ENCODE results near the gene LOXL4.

Gene LOXL4

DNA sequence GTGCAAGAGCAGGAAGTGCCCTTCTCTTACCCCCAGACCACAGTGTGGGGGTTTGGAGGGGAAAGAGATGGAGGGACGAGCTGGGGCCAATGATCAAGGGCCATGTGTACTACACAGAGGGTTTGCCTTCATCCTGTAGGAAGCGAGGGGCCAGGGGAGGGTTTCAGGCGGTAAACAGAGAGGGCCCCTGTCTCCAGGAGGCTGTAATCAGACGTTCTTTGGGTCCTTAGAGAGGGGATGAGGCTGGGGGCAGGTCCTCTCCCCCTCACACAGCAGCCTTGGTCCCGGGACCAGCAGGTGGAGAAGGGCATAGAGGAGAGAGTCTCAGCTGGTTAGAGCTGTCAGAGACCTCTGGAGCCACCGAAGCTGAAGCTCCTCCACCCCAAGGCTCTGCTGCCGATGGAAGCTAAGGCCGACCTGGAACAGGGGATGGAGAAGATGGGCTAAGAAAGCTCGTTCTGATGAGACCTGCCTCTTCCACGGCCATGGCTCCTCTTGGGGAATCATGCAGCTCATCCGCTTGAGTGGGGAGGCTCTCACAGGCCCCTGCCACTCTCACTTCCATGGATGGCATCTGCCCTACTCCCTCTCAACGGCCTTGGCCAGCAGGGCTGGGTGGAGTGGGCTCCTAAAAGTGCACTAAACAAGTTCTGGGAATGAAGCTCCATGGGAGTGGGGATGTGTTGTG is 3.5 kb downstream of the LOXL4 start:
- no peak for DNase-seq (ENCODE audit: low read depth)

DNA sequence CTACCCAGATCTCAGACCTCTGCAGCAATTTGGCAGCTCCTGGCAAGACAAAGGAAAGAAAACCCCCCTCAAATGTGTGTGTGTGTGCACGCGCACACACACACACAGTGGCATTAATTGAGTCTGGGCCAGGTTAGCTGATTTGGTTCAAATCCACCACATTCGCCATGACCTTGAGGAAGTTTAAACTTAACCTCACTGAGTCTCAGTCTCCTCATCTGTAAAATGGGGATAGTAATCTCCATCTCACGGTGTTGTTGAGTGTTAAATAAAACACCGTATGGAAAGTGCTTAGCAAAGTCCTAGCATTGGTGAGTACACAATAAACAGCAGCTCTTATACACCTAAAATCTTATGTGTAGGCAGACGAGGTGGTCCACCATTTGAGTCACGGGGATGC is 4.9 kb downstream of the LOXL4 start:
- no peak for DNase-seq (ENCODE audit: low read depth)

DNA sequence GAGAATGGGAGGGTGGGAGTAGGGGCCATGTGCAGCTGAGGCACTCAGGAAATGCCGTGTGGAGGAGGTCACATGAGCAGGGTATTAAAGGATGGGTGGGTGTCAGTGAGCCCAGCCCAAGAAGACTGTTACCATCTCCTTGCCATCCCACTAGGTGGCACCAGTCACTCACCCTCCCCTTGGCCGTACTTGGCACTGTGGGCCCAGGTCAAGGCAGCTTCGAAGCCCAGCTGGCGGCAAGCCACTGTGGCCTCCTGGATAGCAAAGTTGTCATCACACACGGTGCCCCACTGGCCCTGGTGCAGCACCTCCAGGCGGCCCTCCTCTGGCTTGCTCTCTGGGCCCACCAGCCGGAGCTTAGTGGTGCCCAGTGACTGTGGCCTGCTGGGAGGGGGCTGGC is 5.4 kb downstream of the LOXL4 start:
- DNase-seq (ENCODE audit: low read depth): no peak

DNA sequence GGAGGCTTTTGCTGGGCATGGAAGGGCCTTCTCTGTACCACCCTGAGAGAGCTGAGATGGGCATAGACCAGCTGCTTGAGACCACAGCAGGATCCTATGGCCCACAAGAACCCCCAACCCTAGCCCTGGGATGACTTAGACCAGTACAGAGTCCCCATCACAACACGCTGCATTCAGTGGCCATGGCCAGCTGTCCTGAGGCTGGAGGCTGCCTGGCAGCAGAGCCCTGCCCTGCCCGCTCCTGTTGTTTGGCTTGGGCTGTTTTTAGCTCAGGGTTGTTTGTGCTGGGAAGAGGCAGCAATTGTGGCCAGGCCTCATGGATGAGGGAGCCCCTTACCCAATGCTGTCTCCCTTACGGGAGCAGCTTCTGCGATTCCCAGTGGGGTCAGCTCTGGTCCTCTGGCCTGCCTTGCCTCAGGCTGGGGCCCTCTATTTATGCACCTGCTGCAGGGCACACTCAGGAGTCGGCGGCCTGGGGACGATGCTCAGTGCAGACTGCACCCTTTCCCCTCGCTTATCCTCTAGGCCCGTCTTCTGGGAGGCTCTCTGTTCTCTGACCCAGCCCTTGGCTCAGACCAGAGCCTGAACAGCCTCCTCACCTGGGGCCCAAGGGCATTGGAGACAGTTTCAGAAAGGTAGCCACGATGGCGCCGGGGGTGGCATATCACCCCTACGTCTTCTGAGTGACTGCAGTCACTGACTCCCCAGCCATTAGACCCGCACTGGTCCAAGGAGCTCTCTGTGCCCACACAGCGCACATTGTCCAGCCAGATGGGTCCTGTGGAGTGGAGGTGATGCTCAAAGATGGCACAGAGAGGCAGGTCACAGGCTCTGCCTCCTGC is 6.3 kb downstream of the LOXL4 start:
- no peak for DNase-seq (ENCODE audit: low read depth)

DNA sequence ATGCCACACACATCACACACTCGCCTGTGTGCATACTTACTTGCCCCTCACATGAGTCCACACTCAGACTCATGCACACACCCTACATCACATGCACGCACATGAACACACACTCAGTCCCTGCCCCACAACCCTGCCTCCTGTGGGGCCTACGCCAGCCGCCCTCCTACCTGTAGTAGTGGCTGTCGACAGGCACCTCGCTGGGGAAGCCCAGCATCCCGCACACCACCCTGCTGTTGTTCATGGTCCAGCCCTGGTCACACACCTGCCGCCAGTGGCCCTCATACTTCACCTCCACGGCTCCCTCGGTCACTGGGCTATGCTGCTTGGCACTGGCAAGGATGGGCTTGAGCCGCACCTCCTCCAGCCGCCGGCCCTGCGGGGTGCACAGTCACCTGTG is 7.2 kb downstream of the LOXL4 start:
- no peak for DNase-seq (ENCODE audit: low read depth)

DNA sequence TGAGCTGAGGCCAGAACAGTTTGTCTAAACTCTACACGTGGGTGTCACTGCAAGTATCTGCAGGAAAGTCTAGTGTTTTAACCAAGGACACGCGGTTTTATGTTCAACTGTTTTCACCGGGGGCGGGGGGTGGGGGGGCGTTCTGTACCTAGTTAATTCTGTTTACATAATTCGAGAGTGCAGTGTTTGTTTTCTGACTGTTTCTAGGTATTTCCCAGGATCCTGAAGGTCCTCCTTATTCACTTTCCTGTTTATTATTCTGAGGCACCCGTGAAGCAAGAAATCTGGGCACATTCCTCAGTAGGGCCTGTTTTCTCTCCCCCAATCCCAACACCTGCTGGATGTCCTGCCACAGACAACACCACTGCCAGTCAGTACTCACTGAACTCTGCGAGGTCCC is 7.6 kb downstream of the LOXL4 start:
- no peak for DNase-seq (ENCODE audit: low read depth)

DNA sequence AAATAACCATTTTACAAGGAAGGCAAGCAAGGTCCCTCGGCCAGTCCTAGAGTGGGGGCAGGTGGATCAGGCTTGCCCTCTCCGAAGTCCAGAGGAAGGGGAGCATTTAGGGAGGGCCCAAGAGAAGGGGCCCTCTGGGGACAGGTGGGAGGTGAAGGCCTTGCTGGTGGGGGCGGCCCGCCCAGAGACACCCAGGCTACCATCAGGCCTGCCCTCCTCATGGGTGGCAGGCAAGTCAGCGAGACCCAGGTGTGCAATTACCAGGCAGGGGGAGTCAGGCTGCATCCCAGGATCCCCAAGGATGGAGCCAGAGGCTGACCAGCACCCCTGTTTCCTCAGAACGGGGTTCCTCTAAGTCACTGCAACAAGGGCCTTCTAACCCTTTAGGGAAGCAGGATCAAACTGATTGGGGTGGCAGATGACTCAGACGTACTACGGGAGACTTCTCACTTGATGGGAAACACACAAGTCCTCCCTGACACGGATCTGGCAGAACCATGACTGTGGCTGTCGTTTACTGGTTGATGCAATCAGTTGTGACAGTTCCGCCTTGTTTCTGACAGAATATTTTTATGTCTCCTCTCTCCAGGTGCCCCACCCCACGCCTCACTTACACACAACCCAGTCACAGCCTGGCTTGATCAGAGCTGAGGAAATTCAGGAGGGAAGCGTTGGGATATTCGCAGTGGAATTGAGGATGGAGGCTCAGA is 8.2 kb downstream of the LOXL4 start:
- DNase-seq (ENCODE audit: low read depth): no peak

DNA sequence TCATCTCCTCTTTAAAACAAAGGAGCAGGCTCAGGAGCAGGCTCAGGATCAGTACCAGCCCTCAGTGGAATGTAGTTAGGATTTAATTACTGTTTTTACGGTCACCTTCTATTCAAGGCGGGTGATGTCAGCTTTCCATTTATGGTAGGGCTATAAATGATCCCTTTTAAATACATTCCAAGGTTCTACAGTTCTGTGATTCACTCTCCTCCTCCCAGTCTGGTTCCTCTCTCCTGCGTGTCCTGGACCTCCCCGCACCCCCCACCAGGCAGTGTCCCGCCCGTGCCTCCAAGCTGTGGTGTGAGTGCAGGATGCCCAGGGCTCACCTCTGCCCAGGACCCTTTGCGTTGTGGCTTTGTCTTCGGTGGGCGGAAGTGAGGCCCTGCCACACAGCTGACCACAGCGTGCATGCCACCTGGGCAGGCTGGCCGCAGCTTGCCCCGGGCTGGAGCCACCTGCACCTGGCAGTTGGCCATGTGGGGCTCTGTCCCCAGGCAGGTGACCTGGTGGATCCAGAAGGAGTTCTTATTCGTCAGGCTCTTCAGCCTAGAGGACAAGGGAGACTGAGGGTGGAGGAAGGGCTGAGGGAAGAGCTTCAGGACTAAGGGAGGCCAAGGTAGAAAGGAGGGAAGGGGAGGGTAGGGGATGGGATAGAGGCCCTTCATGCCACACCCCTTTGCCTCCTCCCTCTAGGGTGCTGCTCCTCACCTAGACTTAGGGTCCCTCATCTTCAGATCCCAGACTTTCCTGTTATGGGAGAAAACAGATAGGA is 9.1 kb downstream of the LOXL4 start:
- DNase-seq (ENCODE audit: low read depth): no peak

DNA sequence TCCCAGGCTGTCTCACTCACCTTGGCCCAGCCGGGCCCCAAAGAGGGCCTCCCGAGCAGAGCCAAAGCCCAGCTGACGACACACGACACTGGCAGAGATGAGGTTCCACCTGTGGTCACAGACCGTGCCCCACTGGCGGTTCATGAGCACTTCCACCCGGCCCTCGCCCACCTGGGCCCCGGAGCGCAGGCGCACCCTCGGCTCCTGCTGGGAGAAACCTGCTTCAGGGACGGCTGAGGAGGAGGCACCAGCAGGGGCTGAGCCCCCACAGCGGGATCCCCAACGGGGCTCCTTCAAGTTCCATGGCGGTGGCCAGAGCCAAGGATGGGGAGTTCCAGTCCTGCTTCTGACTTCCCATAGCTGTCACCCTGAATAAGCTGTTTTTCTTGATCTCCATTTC is 10.0 kb downstream of the LOXL4 start:
- DNase-seq (ENCODE audit: low read depth): no peak

DNA sequence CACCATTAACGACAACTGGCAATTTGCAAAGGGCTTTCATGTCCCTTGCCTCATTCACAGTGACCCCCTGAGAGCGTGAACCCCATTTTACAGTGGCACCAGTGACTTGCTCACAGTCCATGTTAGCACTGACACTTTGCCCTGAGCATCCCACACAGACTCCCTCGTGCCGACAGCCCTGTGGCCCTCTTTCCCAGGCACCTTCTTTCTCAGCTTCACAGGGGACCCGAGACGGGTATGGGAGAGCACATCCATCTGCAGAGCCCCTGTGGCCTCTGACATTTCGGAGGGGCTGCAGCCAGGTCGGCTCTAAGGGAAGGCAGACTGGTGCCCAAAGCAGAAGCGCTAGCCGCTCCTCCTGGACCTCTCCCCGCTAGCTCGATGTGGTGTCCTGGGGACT is 10.8 kb downstream of the LOXL4 start:
- DNase-seq (ENCODE audit: low read depth): no peak

DNA sequence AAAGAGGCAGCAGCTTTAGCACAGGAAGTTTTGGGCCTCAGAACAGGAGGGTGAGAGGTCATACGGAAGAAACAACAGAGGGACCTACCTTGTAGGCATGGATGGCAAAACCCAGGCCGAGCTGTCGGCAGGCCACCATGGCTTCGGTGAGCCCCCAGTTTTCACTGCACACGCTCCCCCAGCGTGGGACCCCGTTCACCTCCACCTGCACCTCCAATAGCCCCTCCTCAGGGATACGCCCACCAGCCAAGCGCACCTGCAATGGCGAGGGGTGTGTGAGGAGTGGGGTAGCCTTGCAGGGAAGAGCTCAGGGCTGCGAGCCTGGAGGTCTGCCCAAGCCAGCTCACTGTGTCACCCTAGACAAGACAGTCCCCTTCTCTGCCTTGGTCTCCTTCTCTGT is 11.3 kb downstream of the LOXL4 start:
- no peak for DNase-seq (ENCODE audit: low read depth)

DNA sequence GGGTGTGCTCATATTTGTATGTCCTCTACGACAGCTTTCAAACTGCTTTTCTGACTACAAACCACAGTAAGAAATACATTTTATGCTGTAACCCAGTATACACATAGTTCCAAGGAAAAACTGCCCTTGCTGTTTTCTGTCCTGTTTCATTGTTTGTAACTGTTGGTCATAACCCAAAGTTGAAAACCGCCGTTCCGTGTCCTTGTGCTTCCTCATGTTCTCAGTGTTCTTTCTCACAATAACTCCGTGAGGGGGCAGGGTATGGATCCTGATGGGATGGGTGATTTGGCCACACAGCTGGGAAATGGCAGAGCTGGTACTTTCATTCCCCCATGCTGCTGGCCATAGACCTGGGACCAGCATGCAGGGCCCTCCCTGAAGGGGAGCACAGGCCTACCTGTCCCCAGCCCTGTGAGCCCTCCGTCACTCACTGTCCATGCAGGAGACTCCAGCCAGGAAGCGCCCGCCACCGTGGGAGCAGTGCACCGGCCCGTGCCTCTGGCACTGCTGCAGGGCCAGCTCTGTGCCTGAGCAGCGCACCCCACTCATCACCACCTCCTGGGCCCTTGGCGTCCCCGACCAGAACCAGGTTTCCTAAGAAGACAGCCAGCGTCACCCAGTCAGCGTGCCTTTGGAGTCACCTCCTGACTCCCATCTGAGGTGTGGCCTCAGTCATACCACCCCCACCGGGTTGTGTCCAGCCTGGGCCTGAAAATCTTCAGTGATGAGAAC is 12.7 kb downstream of the LOXL4 start:
- DNase-seq (ENCODE audit: low read depth): no peak

DNA sequence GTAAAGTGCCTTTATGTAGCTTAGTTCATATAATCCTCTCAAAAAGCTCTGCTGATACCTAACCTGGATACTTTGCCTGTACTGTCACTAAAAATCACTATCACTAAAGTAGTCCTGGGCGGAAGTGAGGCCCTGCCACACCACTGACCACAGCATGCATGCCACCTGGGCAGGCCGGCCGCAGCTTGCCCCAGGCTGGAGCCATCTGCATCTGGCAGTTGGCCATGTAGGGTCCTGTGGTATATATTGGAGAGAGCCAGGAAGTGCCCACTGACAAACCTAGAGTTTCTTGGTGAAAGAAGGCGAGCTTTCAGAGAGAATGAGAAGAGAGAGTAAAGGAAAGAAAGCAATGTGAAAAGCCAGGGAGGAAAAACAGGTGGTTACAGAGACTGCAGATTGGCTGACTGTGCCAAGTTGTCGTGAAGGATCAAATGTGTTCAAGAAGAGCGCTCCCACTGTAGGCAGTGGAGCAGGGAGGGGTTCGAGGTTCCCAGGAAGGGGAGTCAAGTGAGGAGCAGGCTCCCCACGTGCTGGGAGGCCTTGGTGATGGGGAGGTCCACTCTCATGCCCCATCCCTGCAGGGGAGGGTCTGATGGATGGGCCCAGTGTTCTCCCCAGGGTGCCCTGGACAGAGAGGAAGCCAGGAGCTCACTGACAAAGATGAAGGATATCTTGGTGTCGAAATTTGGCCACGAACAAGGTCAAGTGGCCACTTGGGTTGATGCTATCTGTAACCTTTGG is 13.6 kb downstream of the LOXL4 start:
- no peak for DNase-seq (ENCODE audit: low read depth)

DNA sequence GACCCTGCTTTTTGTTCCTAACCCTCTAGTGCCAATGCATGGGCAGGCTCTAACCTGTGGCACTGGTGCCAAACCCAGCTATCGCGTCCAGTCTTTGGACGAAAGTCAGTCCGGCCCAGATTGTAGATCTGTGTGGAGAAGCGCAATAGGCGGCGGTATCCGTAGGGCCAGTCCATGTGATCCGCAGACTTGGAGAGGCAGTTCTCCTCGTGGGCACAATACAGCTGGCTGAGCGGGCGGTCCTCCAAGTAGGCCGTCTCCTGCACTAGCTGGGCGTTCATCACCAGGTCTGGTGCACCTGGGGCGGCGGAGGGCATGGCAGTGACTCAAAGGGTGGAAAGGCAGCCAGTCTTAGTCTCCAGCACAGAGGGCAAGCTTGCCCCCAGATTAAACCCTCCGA is 14.5 kb downstream of the LOXL4 start:
- no peak for DNase-seq (ENCODE audit: low read depth)

DNA sequence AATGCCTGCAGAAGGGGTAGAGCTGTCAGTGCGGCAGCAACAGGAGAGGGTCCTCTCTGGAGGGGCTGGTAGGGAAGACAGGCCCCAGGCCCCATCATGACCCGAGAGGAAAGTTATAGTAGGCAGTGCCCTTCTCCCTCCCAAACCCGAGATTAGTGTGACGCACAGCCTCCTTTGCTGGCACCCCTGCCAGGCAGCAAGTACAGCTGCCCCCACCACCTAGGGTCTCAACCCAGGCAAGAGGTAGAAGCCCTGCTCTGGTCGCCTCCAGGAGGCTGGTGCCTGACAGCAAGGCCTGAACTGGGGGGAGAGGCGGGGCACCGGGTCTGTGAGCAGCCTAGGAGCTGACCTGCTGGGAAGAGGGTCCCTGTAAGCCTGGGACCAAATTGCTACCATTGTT is 15.5 kb downstream of the LOXL4 start:
- DNase-seq (ENCODE audit: low read depth): no peak

DNA sequence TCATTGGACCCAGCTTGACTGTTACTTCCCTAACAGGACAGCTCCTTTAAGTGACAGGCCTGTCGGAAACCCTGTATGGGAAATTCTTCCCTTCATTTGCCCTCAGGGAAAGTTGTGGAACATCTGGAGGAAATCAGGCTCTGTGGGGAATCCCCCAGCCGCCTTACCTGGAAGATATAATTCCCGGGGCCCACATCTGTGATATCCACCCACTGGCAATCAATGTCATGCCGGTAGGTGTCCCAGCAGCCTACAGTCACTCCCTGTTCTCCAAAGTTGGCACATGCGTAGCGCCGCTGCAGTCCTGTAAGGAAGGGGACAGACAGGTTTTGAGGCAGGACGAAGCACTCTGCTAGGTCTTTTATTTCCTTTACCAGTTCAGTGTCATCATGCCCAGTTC is 16.6 kb downstream of the LOXL4 start:
- no peak for DNase-seq (ENCODE audit: low read depth)

DNA sequence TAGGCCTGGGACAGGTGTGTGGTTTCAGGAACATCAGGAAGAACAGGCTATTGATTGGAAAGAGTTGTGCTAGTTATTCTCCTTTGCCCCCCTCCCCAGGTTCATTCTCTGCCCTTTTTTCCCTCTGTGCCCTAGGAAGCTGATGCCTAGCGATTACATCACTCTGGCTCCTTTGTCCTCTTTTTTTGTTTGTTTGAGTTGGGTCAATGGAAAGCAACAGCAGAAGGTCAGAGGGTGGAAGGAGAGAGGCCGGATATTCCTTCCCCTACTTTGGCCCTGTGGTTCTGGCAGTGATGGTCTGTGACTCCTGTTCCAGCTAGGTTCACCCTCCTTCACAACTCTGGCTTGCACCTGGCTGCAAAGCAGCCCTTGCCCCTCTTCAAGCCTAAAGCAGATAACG is 18.9 kb downstream of the LOXL4 start:
- no peak for DNase-seq (ENCODE audit: low read depth)

DNA sequence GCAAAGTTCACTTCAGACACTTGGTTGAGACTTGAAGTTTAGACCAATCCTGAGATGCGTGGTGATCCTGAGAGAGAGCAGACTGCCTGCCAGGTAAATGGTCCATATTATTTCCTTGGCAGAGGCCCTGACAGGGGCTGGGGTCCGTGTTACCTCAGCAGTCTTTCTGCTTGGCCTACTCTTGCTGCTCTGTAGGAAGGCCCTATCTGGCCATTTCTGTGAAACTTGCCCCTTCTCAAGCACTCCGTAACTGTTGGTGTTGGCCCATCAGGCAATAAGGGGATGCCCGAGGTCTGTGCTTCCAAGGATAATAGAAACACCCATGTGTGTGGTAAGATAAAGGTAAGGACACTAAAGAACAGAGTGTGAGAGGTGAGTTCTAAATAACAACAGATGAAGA is 20.0 kb downstream of the LOXL4 start:
- DNase-seq (ENCODE audit: low read depth): no peak

DNA sequence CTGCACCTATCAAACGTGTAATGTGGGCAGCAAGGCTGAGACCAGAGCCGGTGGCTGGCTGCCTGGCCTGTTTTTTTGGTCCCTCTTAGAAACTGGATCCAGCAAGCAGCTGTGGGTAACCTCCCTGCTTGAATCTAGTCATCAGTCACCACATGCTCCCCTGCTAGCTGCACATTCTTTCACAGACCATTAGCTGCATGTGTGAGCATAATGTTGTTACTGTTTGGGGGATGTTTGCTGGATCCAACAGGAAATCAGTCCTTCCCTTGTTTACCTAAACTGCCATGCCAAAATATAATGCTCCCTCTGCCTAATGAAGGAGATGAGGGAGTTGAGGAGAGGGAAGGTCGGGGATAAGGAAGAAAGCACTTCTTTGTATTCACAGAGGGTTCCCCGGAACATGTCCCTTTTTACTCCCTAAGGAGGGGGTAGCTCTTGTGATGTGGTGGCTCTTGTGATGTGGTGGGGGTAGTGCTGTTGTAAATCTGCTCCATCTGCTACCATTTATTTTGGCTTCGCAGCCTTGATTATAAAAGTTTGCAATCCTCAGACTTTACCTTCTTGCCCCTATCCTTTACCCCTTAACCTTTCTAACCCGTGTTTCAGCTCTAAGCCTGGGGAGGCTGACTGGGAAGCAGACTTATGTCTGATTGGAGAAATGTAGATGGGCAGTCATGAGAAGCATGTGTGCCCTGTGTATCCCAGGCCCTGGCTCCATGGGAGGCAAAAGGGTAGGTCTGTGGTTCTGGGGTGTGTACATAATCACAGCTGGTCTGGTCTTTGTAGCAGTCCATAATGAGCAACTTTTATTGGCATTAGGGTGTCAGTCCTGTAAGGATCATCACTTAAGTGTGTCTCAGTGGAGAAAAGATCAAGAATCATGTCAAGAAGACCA is 20.8 kb downstream of the LOXL4 start:
- no peak for DNase-seq (ENCODE audit: low read depth)

DNA sequence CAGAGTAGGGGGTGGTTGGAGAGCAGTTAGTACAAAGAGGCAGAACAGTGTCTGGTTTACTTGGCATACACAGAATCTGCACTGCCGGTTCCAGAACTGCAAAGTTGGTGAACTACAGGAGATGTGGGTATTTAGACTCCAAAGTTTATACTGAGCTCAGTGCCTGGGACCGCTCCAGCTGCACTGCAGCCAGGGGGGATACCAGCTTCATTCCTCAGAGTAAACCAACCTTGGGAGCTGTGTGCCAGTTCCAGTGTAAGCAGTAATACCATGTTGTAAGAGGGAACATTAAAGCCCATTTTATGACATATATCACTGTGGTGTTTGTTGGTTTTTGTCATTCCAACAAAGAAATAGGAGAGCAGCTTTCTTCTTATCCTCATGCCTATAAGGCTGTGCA is 23.4 kb downstream of the LOXL4 start:
- DNase-seq (ENCODE audit: low read depth): no peak

Data from activated T-helper 9 cell treated with anti-CD3 and anti-CD28 coated beads, Interleukin-2, amount 50 U/mL, for 16 hours (primary cell).